Measurements from ENCODE around the gene POLR2E. TPM values are rescaled to one million over a fixed set of nuclear protein-coding genes. Genes with fewer than 3 reads are reported as not detected.

Gene POLR2E
- total RNA-seq, 8 experiments from 2014 or later, result 73.0 to 233 (median 103) TPM

- peak; percentile 9 to 87 (median 73) for ATAC-seq (replicated peaks in 6 of 8)
- 0 to 75% methylated on average over 1 to 6 of the region's 44 CpGs; no CpG with 5 or more reads in 8 of the 10 experiments for WGBS, 10 experiments
- H3K27ac ChIP-seq, result peak overlapping the region; percentile 67 to 88
- H3K4me1 ChIP-seq (replicated peaks in 1 of 2), result peaks cover 28 to 34% of the 10 kb centered on the region in 2 donors
- H3K4me3 ChIP-seq, result peak overlapping the region in 1 of 5 donors; percentile 4
- in situ Hi-C loops (cut with MboI; ENCODE audit: low pct_unique_long_range_greater_than_20kb in 2 of 9, low sequenced_read_pairs in 9 of 9, unreplicated experiment in 9 of 9), result loop anchor here in 2 of 9 experiments (10.0 kb wide), 2 partner anchors 61 to 71 kb away; partner anchors contain the start of gene SBNO2 (in 1 of the 2)
These were observed 18.1 kb upstream of the POLR2E start for GRCh38 chr19:1113030-1113985.

GRCh38 chr19:1112268-1113029 lies 17.3 kb upstream of the POLR2E start:
- H3K4me3 ChIP-seq, result no peak overlapping the region
- peak overlapping the region; percentile 57 to 88 for H3K27ac ChIP-seq
- in situ Hi-C loops (cut with MboI; ENCODE audit: low pct_unique_long_range_greater_than_20kb in 2 of 9, low sequenced_read_pairs in 9 of 9, unreplicated experiment in 9 of 9), result loop anchor here in 2 of 9 experiments (10.0 kb wide), 2 partner anchors 62 to 72 kb away; partner anchors contain the start of gene SBNO2 (in 1 of the 2)
- H3K4me1 ChIP-seq (replicated peaks in 1 of 2), result peaks cover 28 to 34% of the 10 kb centered on the region in 2 donors
- WGBS, 10 experiments, result 76% methylated on average over 5 of the region's 71 CpGs; no CpG with 5 or more reads in 9 of the 10 experiments
- ATAC-seq (replicated peaks in 6 of 8), result peak in 3 of 8 experiments; percentile 8 to 37 (median 35)

- H3K4me1 ChIP-seq (replicated peaks in 1 of 2), result peaks cover 28 to 34% of the 10 kb centered on the region in 2 donors
- no CpG with 5 or more reads among the region's 18 CpGs for WGBS, 10 experiments
- H3K4me3 ChIP-seq, result no peak overlapping the region
- no peak for ATAC-seq (replicated peaks in 6 of 8)
- in situ Hi-C loops (cut with MboI; ENCODE audit: low pct_unique_long_range_greater_than_20kb in 2 of 9, low sequenced_read_pairs in 9 of 9, unreplicated experiment in 9 of 9), result loop anchor here in 2 of 9 experiments (10.0 kb wide), 2 partner anchors 63 to 73 kb away; partner anchors contain the start of gene SBNO2 (in 1 of the 2)
- peak overlapping the region in 1 of 2 donors; percentile 88 for H3K27ac ChIP-seq
These were observed 16.6 kb upstream of the POLR2E start for GRCh38 chr19:1111641-1112267.

- whole genome bisulfite sequencing, 10 experiments, result 0 to 66% methylated on average over 1 to 6 of the region's 18 CpGs; no CpG with 5 or more reads in 8 of the 10 experiments
- Histone ChIP-seq H3K4me3 (no peak overlapping the region), H3K27ac (peak overlapping the region; percentile 49 to 57), H3K4me1 (replicated peaks in 1 of 2) (peaks cover 28 to 34% of the 10 kb centered on the region in 2 donors)
- ATAC-seq (replicated peaks in 6 of 8), result peak in 3 of 8 experiments; percentile 0
- in situ Hi-C loops (cut with MboI; ENCODE audit: low pct_unique_long_range_greater_than_20kb in 2 of 9, low sequenced_read_pairs in 9 of 9, unreplicated experiment in 9 of 9), result loop anchor here in 2 of 9 experiments (10.0 kb wide), 2 partner anchors 64 to 74 kb away; partner anchors contain the start of gene SBNO2 (in 1 of the 2)
These were observed 15.8 kb upstream of the POLR2E start for GRCh38 chr19:1110809-1111640.

- in situ Hi-C loops (cut with MboI; ENCODE audit: low pct_unique_long_range_greater_than_20kb in 2 of 9, low sequenced_read_pairs in 9 of 9, unreplicated experiment in 9 of 9), result loop anchor here in 4 of 9 experiments (10.0 kb wide), 3 partner anchors 65 to 85 kb away; partner anchors contain the start of gene SBNO2 (in 1 of the 4)
- no peak overlapping the region for H3K27ac ChIP-seq
These were observed 14.8 kb upstream of the POLR2E start for GRCh38 chr19:1109697-1110671.

GRCh38 chr19:1109032-1109551 lies 13.9 kb upstream of the POLR2E start:
- Histone ChIP-seq H3K4me3 (no peak overlapping the region), H3K4me1 (replicated peaks in 1 of 2) (peaks cover 38 to 41% of the 10 kb centered on the region in 2 donors), H3K27ac (no peak overlapping the region)
- 67% methylated on average over 3 of the region's 48 CpGs; no CpG with 5 or more reads in 9 of the 10 experiments for WGBS, 10 experiments
- in situ Hi-C loops (cut with MboI; ENCODE audit: low pct_unique_long_range_greater_than_20kb in 2 of 9, low sequenced_read_pairs in 9 of 9, unreplicated experiment in 9 of 9), result loop anchor here in 2 of 9 experiments (10.0 kb wide), 2 partner anchors 76 to 86 kb away; no protein-coding TSS in a partner anchor
- ATAC-seq (replicated peaks in 6 of 8), result no peak

More at GRCh38 chr19:1109697-1110671, 14.8 kb upstream of the POLR2E start:
- ATAC-seq (replicated peaks in 6 of 8), result no peak
- no peak overlapping the region for H3K4me3 ChIP-seq
- H3K4me1 ChIP-seq (replicated peaks in 1 of 2), result peaks cover 38 to 42% of the 10 kb centered on the region in 2 donors
- WGBS, 10 experiments, result 93 to 96% methylated on average over 5 to 6 of the region's 54 CpGs; no CpG with 5 or more reads in 8 of the 10 experiments

- no peak overlapping the region for H3K4me3 ChIP-seq
- WGBS, 10 experiments, result 100% methylated on average over 2 of the region's 89 CpGs; no CpG with 5 or more reads in 9 of the 10 experiments
- ATAC-seq (replicated peaks in 6 of 8), result no peak
- in situ Hi-C loops (cut with MboI; ENCODE audit: low pct_unique_long_range_greater_than_20kb in 2 of 9, low sequenced_read_pairs in 9 of 9, unreplicated experiment in 9 of 9), result loop anchor here in 2 of 9 experiments (10.0 kb wide), 2 partner anchors 76 to 86 kb away; no protein-coding TSS in a partner anchor
- H3K27ac ChIP-seq, result no peak overlapping the region
- H3K4me1 ChIP-seq (replicated peaks in 1 of 2), result peaks cover 34 to 35% of the 10 kb centered on the region in 2 donors
These were observed 13.3 kb upstream of the POLR2E start for GRCh38 chr19:1108291-1109031.

GRCh38 chr19:1107661-1108261 lies 12.6 kb upstream of the POLR2E start:
- in situ Hi-C loops (cut with MboI; ENCODE audit: low pct_unique_long_range_greater_than_20kb in 2 of 9, low sequenced_read_pairs in 9 of 9, unreplicated experiment in 9 of 9), result loop anchor here in 2 of 9 experiments (10.0 kb wide), 2 partner anchors 77 to 87 kb away; no protein-coding TSS in a partner anchor
- WGBS, 10 experiments, result 0 to 95% (median 87%) methylated on average over 1 to 4 of the region's 25 CpGs; no CpG with 5 or more reads in 7 of the 10 experiments
- peak in 3 of 8 experiments; percentile 0 to 3 (median 0) for ATAC-seq (replicated peaks in 6 of 8)

GRCh38 chr19:1106841-1107660 lies 11.9 kb upstream of the POLR2E start:
- Histone ChIP-seq H3K27ac (no peak overlapping the region), H3K4me1 (replicated peaks in 1 of 2) (peaks cover 27 to 35% of the 10 kb centered on the region in 2 donors), H3K4me3 (no peak overlapping the region)
- 60 to 80% methylated on average over 1 to 2 of the region's 17 CpGs; no CpG with 5 or more reads in 8 of the 10 experiments for WGBS, 10 experiments
- ATAC-seq (replicated peaks in 6 of 8), result peak in 3 of 8 experiments; percentile 1 to 11 (median 4)
- in situ Hi-C loops (cut with MboI; ENCODE audit: low pct_unique_long_range_greater_than_20kb in 2 of 9, low sequenced_read_pairs in 9 of 9, unreplicated experiment in 9 of 9), result loop anchor here in 2 of 9 experiments (10.0 kb wide), 2 partner anchors 78 to 88 kb away; no protein-coding TSS in a partner anchor

More at GRCh38 chr19:1107661-1108261, 12.6 kb upstream of the POLR2E start:
- peaks cover 34 to 36% of the 10 kb centered on the region in 2 donors for H3K4me1 ChIP-seq (replicated peaks in 1 of 2)
- H3K4me3 ChIP-seq, result no peak overlapping the region
- no peak overlapping the region for H3K27ac ChIP-seq

All from motor neuron (in vitro differentiated cells).